ENCODE data around the gene VIPR2. TPM values are rescaled to one million over a fixed set of nuclear protein-coding genes. Genes with fewer than 3 reads are reported as not detected.
"Not testable (repeated sequence)": the region's sequence is repeated elsewhere in the genome, so short reads cannot be mapped to it uniquely, and the experiment has no call there.

VIPR2 gene
- total RNA-seq, 1 experiment from 2014 or later, result not detected

DNA sequence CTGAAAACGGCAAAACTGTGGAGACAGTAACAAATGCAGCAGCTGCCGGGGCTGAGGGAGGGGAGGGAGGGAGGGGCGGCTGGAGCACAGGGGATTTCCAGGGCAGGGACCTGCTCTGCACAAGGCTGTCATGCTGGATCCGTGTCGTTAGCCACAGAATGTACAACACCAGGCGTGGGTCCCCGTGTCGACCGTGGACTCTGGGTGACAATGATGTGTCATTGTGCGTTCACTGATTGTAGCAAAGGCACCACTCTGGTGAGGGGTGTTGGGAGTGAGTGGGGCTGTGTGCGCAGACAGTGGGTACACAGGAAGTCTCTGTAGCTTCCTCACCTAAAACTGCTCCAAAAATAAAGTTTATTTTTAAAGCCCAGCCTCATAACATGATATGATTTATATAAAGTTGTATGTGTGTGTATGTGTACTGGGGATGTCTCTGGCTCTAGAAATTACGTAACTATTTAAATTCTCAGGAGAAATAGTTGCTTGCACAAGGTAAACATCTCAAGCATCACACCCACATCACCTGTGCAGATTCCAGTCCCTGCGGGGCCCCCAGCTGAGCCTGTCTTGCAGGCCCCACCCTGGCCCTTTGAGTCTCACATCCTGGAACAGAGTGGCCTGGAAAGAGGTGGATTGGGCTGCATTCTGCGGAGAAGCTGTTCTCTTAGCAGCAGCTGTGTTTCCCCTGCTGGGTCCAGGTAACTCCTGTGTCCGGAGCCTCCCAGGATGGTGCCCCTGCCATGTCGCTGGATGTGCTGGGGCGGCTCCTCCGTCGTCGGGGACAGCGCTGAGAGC, 152.6 kb downstream of the VIPR2 start:
- DNase-seq (ENCODE audit: low read depth), result no peak

GRCh38 chr7:158988996-158989395, 155.7 kb downstream of the VIPR2 start:
- no peak for DNase-seq (ENCODE audit: low read depth)

- DNase-seq (ENCODE audit: low read depth), result no peak
Measured at GRCh38 chr7:158988302-158988862, 156.3 kb downstream of the VIPR2 start.

DNA sequence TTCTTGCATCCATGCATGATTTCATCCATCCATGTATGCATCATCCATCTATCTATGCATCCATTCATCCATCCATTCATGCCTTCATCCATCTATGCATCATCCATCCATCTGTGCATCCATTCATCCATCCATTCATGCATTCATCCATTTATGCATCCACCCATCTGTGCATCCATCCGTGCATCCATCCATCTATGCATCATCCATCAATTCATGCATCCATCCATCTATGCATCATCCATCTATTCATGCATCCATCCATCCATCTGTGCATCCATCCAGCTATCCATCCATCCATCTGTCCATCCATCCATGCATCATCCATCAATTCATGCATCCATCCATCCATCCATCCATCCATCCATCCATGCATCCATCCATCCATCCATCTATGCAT, 157.0 kb downstream of the VIPR2 start:
- no peak for DNase-seq (ENCODE audit: low read depth)

DNA sequence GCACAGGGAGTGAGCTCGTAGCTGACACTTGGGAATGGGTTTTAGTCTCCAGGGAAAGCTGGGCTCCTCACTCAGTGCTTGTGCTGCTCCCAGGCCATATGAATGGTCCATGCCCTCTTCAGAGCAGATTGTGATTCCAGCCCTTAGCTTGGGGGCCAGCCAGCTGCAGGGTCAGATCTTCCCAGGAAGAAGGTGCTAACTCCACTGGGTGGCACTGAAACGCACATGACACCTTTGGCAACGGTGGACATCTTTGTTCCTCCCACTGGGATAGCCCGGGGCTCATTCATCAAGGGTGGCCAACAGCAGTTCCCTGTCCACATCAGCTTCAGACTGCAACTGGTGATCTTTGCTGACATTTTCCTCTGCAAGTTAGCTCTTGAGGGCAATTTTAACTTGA, 159.1 kb downstream of the VIPR2 start:
- no peak for DNase-seq (ENCODE audit: low read depth)

DNA sequence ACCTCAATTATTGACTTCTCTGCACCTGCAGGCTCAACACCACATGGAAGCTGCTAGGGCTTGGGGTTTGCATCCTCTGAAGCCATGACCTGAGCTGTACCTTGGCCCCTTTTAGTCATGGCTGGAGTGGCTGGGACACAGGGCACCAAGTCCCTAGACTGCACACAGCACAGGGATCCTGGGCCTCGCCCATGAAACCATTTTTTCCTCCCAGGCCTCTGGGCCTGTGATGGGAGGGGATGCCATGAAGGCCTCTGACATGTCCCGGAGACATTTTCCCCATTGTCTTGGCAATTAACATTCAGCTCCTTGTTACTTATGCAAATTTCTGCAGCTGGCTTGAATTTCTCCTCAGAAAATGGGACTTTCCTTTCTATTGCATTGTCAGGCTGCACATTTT, 160.7 kb downstream of the VIPR2 start:
- DNase-seq (ENCODE audit: low read depth), result not testable (repeated sequence)

- DNase-seq (ENCODE audit: low read depth), result not testable (repeated sequence)
Measured at GRCh38 chr7:158982080-158982479, 162.6 kb downstream of the VIPR2 start.

- no peak for DNase-seq (ENCODE audit: low read depth)
Measured at GRCh38 chr7:158979635-158980351, 164.9 kb downstream of the VIPR2 start.

DNA sequence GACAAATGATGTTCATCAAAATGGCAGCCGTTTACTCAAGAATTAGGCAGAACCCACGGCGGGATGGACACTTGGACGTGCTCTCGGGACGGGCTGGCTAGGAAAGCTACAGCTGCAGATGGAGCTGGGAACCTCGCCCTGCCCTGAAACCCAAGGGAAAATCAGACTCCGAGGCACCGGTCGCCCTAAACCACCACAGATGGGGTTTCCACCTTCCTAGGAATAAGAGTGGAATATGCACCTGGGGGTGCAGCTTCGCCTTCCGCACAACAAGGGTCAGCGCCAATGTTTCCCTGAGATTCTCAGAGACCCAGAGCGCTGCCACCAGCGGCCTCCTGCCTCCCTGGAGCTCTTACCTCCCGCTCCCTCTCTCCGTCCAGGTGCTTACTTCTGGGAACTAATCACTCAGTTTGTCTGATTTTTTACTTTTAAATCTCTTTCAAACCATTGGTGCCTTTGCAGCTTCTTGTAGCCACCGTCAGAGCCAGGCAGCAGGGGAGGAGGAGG, 165.6 kb downstream of the VIPR2 start:
- DNase-seq (ENCODE audit: low read depth), result no peak
